GM19035 (cell line): ENCODE measurements around the gene GRAMD2B.
"Not testable (repeated sequence)": the region's sequence is repeated elsewhere in the genome, so short reads cannot be mapped to it uniquely, and the experiment has no call there.

ENCODE experiments used
- ATAC-seq: cut with Tn5 transposase; IDR thresholded peaks from one replicate; pipeline ENCODE4 v1.9.1; 2021; ENCODE audit not compliant: unreplicated experiment

The GRAMD2B gene

DNA sequence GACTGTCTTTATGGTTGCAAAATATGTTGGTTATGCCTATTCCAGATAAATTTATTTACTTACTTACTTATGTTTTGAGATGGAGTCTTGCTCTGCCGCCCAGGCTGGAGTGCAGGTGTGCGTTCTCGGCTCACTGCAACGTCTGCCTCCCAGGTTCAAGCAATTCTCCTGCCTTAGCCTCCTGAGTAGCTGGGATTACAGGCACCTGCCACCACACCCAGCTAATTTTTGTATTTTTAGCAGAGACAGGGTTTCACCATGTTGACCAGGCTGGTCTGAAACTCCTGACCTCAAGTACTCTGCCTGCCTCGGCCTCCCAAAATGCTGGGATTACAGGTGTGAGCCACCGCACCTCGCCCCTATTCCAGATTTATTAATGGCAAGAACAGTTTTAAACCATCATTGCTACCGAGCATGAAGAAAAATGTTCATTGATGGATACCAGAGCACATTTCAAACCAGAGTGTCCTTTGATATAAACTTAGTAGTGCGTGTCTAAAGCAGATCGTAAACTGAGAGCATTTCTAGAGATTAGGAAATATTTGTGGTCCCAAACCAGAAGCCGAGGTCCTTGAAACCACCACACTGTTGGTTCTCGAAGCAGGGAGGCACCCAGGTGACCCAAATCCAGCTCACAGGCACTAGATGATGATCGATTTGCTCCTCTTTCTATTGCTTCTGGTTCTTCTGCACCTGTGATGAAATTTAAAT, 85.2 kb downstream of the GRAMD2B start:
- ATAC-seq: no peak

DNA sequence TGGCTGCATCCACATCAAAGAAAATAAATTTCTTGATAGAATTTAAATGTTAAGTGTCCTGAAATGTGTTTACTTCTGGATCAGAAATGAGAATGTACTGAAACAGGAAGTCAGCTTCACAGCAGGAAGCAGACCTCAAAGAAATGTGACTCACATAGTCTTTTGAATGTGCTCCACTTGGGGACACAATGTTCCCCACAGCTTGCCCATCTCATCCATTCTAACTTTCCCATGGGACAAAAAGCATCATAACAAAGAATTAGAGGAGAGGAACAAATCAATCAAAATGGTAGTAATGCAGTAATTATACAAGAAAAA, 85.7 kb downstream of the GRAMD2B start:
- no peak for ATAC-seq

DNA sequence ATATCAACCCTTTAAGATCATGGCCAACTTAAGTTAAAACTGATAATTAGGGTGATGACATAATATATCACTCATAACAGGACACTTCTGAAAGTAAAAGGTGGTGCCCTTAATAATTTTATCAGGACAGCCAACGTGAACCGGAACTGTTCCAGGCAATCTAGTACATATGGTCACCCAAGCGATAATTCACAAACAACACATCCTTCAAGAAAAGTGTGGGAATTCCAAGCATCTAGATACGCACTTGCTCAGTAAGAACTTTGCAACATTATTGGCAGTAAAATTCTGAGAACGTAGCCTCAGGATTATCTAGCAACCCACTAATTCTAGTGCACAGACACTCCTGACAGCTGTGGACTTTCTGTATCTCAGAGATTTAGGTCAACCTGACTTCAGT, 86.1 kb downstream of the GRAMD2B start:
- no peak for ATAC-seq

DNA sequence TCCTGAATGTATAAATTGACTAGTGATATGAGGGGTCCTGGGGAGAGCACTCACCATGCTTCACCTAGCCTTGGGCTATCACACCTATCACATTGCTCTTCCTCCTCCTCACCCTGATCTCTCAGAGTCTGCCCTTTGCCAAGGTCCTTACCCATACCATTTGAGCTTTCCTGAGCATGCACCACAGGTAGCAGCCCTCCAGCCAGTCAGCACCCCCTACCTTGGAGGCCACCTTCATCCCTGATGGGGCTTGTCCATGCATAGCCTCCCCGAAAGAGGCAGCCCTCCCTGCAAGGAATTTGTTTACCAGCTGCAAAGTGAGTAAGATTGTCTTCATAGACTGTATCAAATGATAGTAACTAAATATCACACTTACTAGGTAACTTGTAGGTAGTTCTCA, 88.8 kb downstream of the GRAMD2B start:
- no peak for ATAC-seq

GRCh38 chr5:126512451-126512850, 89.2 kb downstream of the GRAMD2B start:
- no peak for ATAC-seq

- ATAC-seq: no peak
Observed at GRCh38 chr5:126513302-126513701, 90.1 kb downstream of the GRAMD2B start.

DNA sequence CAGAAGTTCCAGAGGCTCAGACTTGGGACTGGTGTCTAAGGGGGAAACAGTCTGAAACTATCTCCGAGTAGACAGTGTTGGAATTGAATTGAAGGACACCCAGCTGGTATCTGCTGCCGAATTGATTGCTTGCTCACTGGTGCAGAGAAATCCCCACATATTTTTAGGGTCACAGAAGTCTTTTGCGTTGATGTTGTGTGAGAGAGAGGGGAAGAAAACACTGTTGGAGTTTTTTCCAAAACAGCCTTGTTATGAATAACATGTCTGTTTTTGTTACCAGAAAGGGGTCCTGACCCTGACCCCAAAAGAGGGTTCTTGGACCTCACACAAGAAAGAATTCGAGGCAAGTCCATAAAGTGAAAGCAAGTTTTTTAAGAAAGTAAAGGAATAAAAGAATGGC, 90.5 kb downstream of the GRAMD2B start:
- no peak for ATAC-seq

DNA sequence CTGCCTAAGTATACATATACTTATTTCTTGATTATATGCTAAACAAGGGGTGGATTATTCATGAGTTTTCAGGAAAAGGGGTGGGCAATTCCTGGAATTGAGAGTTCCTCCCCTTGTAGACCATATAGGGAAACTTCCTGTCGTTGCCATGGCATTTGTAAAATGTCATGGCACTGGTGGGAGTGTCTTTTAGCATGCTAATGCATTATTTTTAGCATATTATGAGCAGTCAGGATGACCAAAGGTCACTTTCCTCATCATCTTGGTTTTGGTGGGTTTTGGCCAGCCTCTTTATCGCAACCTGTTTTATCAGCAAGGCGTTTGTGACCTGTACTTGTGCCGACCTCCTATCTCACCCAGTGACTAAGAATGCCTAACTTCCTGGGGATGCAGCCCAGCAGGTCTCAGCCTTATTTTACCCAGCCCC, 90.9 kb downstream of the GRAMD2B start:
- no peak for ATAC-seq

- ATAC-seq: no peak
Observed at GRCh38 chr5:126514558-126515141, 91.4 kb downstream of the GRAMD2B start.

- no peak for ATAC-seq
Observed at GRCh38 chr5:126515337-126515736, 92.1 kb downstream of the GRAMD2B start.

DNA sequence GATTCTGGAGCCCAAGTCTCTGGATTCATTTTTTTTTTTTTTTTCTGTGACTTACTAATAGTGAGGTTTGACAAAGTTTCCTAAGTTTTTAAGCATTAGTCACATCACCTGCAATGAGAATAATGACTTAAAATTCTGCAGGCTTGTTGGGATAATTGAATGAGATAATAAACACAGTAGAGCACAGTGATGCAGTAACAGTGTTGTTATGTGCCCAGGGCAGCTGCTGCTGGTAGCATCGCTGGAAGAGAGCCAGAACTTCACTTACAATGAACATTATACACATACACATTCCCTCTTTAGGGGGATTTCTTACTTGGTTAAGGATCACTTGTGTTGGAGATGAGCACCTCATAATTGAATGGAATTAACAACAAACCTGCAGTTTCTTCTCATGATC, 92.9 kb downstream of the GRAMD2B start:
- no peak for ATAC-seq

DNA sequence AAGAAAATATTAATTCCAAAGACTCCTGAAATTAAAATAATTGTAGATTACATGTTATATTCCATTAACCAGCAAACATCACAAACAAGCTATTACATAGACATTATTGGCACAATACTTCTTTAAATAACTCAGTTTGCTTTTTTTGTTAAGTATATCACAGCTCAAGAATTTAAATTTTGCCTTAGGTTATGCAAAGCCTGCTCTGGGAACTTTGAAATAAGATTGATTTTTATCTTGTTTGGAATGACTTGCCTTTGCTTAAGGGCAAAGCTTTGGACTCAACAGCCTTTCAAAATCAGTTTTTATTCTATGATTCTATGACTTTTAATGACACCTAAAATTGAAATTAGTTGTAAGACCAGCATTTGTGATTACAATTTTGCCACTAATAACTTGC, 93.6 kb downstream of the GRAMD2B start:
- no peak for ATAC-seq

- not testable (repeated sequence) for ATAC-seq
Observed at GRCh38 chr5:126519223-126519622, 96.0 kb downstream of the GRAMD2B start.

DNA sequence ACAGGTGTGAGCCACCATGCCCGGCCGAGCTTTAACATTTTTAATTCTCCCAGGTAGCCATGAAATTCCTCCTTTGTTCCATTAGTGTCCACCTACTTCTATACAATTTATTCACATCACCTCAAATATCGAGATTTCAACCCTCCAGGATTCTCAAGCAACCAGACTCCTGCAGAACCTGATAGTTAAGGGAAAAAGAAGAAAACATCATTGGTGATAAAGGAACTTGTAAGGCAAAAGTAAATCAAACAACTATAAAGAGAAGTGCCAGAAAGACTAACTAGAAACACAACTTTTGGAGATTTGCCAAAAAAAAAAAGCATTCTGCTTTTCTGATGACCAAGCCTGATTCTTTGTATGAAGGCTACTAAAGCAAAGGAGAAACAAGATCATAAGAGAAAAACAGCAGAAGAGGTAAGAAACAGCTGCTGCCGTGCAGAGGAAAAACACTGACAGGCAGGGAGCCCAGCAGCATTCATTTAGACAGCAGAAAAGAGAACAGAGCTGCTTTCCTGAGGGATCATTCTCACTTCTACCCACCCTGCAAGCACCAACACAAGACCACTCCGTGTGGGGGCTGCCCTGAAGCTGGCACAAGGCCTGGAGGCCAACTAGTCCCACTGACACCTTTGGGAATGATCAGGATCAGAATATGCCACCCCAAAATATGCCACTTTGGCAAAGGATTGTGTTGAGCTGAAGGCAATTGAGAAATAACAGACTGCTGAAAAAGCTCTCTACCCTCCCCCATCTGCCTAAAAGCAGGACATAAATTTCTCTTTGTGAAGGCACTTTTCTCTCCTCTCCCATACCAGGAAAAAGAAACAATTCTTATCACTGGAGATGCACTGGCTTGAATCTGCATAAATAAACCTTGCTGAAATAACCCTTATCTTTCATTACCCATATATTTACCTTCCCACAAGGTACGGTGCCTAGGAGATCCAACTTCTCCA, 96.7 kb downstream of the GRAMD2B start:
- no peak for ATAC-seq

GRCh38 chr5:126520593-126520953, 97.4 kb downstream of the GRAMD2B start:
- ATAC-seq: no peak

DNA sequence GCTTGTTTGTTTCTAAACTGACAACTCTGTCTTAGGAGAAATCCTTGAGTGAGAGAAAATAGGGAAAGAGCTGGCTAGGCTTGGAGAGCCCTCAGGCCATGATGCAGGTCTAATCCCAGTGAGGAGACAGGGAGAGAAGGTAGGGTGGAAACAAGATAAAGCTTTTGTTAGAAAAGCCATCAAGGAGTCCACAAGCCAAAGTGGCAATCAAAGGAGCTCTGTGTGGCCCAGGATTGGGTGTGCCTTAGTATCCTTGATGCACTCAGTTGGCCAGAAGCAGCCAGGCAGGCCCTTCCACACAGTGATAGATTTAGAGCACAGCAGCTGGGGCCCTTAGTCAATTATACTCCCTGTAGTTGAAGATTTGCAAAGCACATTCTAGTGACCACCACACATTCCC, 97.9 kb downstream of the GRAMD2B start:
- ATAC-seq: no peak

DNA sequence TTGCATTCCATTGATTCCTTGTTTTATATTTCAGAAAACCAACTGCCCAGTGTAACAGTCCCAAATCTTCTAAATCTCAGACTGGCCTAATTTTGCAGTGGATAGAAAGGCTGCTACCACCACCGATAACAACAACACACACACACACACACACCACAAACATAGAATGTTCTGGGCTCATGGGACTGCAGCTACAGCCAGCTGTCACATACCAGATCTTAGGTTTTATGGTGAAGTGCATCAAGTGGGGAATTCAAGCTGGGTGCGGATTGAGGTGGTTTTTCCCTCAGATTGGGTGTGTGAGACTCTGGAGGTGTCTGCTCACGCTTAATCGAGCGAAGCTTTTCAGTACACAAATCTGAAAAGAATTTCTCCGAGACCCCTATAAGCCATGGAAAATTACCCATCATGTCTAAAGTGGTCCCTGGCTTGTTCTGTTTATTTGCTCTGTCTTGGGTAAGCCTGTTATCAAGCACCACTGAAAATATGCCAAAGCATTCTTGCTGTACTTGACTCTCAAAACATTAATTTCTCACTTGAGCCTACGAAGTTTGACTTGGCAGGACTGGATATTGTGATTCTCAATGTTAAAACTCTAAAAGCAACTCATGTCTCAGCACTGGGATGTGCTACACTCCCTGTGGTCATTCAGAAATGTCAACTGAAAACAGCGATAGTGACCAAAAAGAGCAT, 100.8 kb downstream of the GRAMD2B start:
- no peak for ATAC-seq

DNA sequence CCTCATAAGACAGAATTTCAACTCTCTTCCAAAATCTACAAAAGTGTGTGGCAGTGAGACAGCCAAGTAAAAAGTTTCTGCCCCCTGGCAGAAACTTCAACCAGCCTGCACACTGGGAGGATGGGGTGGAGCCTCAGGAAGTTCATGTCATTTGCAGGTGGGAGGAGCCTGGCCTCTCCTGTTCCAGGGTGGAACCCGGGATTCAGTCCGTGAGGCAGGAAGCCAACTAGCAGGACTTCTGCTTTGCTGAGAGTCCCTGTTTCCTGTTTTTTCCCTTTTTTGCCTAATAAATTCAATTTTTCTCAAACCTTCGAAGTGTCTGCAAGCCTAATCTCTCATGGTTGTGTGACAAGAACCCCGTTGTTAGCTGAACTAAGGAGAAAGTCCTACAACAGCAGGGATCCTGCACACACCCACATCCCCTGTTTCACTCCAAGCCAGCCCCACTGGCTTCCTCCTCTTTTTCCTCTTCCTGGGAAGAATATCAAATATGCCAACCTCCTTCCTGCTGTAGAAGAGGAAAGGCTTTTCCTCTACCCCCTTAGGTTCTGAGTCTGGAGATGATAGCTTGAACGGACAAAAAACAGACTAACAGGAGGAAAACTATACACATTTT, 102.5 kb downstream of the GRAMD2B start:
- no peak for ATAC-seq

DNA sequence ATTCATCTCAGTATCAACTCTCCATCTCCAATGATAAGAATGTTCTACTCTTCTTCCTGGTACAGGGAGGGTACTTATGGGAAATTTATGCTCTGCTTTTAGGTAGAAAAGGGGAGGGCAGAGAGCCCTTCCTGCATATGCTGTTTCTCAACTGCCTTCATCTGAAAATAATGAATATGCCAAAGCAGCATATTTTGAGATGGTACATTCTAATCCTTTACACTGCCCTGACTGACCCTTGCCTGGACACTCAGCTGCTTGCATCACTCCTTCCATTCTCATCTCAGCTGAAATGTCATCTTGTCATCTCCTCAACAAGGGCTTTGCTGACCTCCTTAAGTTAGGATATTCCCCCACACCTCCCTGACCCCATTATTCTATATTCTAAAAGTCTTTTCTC, 103.3 kb downstream of the GRAMD2B start:
- no peak for ATAC-seq

- no peak for ATAC-seq
Observed at GRCh38 chr5:126527158-126527557, 103.9 kb downstream of the GRAMD2B start.

DNA sequence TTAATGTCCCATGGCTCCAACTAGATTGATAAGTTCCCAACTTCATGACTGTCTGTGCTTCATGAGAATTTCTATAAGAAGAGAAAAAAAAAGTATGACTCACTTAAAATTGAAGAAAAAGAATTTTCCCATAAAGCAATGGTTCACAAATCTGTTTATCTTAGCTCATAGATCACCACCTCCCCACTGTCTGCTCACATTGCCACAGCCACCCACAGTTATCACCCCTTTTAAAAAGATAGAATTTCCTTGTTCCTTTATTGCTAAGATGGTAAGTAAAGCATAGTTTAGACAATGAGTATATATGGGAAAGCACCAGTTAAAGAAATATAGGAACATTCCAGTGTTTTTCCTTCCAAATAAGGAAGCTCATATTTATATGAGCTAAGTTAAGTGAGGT, 104.7 kb downstream of the GRAMD2B start:
- no peak for ATAC-seq
